Hepatocyte (in vitro differentiated cells): ENCODE results near the gene APPBP2. TPM values are rescaled to one million over a fixed set of nuclear protein-coding genes. Genes with fewer than 3 reads are reported as not detected.
A peak's percentile ranks its signal among the peaks of the same experiment; 100 is the strongest.

Experiments used
- DNase-seq: peaks from one replicate; pipeline ENCODE4 v3.0.0-alpha.2; 2016; ENCODE audit warnings: low spot score
- H2AFZ ChIP-seq: fragments of 200-600 bp; sonication (generic); 2 replicates; pipeline ENCODE4 v1.6.0; 2016; ENCODE audit warnings: antibody characterized with exemption, mild to moderate bottlenecking
- H3K27ac ChIP-seq: fragments of 200-600 bp; sonication (generic); 2 replicates; pipeline ENCODE4 v1.5.1; 2016; ENCODE audit warnings: mild to moderate bottlenecking
- H3K27me3 ChIP-seq: fragments of 200-600 bp; sonication (generic); 2 replicates; pipeline ENCODE4 v1.6.1; 2016
- H3K36me3 ChIP-seq: fragments of 200-600 bp; sonication (generic); replicated peaks from 2 replicates; pipeline ENCODE4 v1.5.1; 2016; ENCODE audit warnings: low read depth; ENCODE audit not compliant: insufficient read depth
- H3K4me1 ChIP-seq: fragments of 200-600 bp; sonication (generic); 2 replicates; pipeline ENCODE4 v1.5.1; 2016; ENCODE audit warnings: mild to moderate bottlenecking, moderate library complexity; ENCODE audit not compliant: insufficient read depth
- H3K4me2 ChIP-seq: fragments of 200-600 bp; sonication (generic); 2 replicates; pipeline ENCODE4 v1.6.0; 2016
- H3K4me3 ChIP-seq: fragments of 200-600 bp; sonication (generic); 2 replicates; pipeline ENCODE4 v1.5.1; 2016; ENCODE audit warnings: mild to moderate bottlenecking
- H3K79me2 ChIP-seq: fragments of 200-600 bp; sonication (generic); 2 replicates; pipeline ENCODE4 v1.6.0; 2017; ENCODE audit warnings: mild to moderate bottlenecking
- H3K9me2 ChIP-seq: fragments of 200-600 bp; sonication (generic); replicated peaks from 2 replicates; pipeline ENCODE4 v1.6.0; 2017; ENCODE audit warnings: mild to moderate bottlenecking; ENCODE audit not compliant: insufficient read depth
- H3K9me3 ChIP-seq: fragments of 200-600 bp; sonication (generic); 2 replicates; pipeline ENCODE4 v1.5.1; 2016; ENCODE audit warnings: low read depth, mild to moderate bottlenecking
- H4K20me1 ChIP-seq: fragments of 200-600 bp; sonication (generic); 2 replicates; pipeline ENCODE4 v1.6.0; 2016; ENCODE audit warnings: mild to moderate bottlenecking; ENCODE audit not compliant: insufficient read depth, poor library complexity, severe bottlenecking
- CTCF ChIP-seq: fragments of 200-600 bp; sonication (generic); IDR thresholded peaks from 2 replicates; pipeline ENCODE4 v1.5.1; 2016; ENCODE audit warnings: antibody characterized with exemption, mild to moderate bottlenecking; ENCODE audit not compliant: poor library complexity
- EZH2 ChIP-seq: fragments of 200-600 bp; sonication (generic); IDR thresholded peaks from 2 replicates; pipeline ENCODE4 v1.6.1; 2016; ENCODE audit warnings: antibody characterized with exemption, mild to moderate bottlenecking, borderline replicate concordance
- EZH2phosphoT487 ChIP-seq: fragments of 200-600 bp; sonication (generic); IDR thresholded peaks from one replicate; pipeline ENCODE4 v1.6.1; 2018; ENCODE audit warnings: antibody characterized with exemption, mild to moderate bottlenecking, low read depth, moderate library complexity; ENCODE audit not compliant: unreplicated experiment, severe bottlenecking
- WGBS: methylation state at CpG from one replicate; pipeline ENCODE4 v1.1.6; 2016; ENCODE audit warnings: low lambda C conversion rate; ENCODE audit errors: missing lambda C conversion rate; 5-methylcytosine and 5-hydroxymethylcytosine counted together
- polyA plus RNA-seq: library from polyadenylated mRNA; unstranded; fragments of >200 nt; fragmentation: Nextera tagmentation; extraction: Ambion mirVana; gene quantifications from 2 replicates; pipeline ENCODE4 v1.2.1, GENCODE V29; 2016
- total RNA-seq: library from RNA; depleted of rRNA; stranded (reverse); fragments of >200 nt; gene quantifications from 2 replicates; pipeline ENCODE4 v1.2.3, GENCODE V29; 2014

APPBP2 gene
- total and polyA plus RNA-seq, 2 experiments from 2014 or later, result 37.2 to 42.0 TPM

- Histone ChIP-seq H3K4me1 (no peaks in the 10 kb centered on the region), H3K27ac (no peak overlapping the region), H3K4me3 (no peak overlapping the region), H2AFZ (no peak overlapping the region), H3K9me2 (no peaks in the 10 kb centered on the region), H3K9me3 (no peaks in the 10 kb centered on the region), H4K20me1 (peaks cover 86% of the 10 kb centered on the region), H3K79me2 (peaks cover 98% of the 10 kb centered on the region), H3K36me3 (no peaks in the 10 kb centered on the region), H3K27me3 (no peaks in the 10 kb centered on the region), H3K4me2 (no peak overlapping the region)
- 95% methylated on average over 1 of the region's 1 CpG for WGBS
- TF ChIP-seq EZH2phosphoT487, result no peak
- no peak for TF ChIP-seq CTCF
- TF ChIP-seq EZH2, result no peak
- no peak for DNase-seq
Measured at GRCh38 chr17:60508384-60508980, 17.6 kb downstream of the APPBP2 start.

- Histone ChIP-seq H3K27ac (peak overlapping the region; percentile 5), H3K4me2 (no peak overlapping the region), H3K36me3 (no peaks in the 10 kb centered on the region), H3K9me3 (no peaks in the 10 kb centered on the region), H2AFZ (no peak overlapping the region), H3K4me3 (no peak overlapping the region), H4K20me1 (peaks cover 91% of the 10 kb centered on the region), H3K79me2 (peaks cover 100% of the 10 kb centered on the region), H3K27me3 (no peaks in the 10 kb centered on the region), H3K9me2 (no peaks in the 10 kb centered on the region), H3K4me1 (no peaks in the 10 kb centered on the region)
- 100% methylated on average over 1 of the region's 1 CpG for WGBS
- TF ChIP-seq EZH2, result no peak
- no peak for TF ChIP-seq EZH2phosphoT487
- no peak for TF ChIP-seq CTCF
- DNase-seq, result peak; percentile 9
Measured at GRCh38 chr17:60506312-60506711, 19.7 kb downstream of the APPBP2 start.

GRCh38 chr17:60502145-60502544 lies 23.9 kb downstream of the APPBP2 start:
- Histone ChIP-seq H3K4me1 (no peaks in the 10 kb centered on the region), H4K20me1 (peaks cover 66% of the 10 kb centered on the region), H3K79me2 (peaks cover 95% of the 10 kb centered on the region), H3K27ac (no peak overlapping the region), H3K9me2 (no peaks in the 10 kb centered on the region), H3K27me3 (no peaks in the 10 kb centered on the region), H2AFZ (no peak overlapping the region), H3K4me3 (no peak overlapping the region), H3K4me2 (no peak overlapping the region), H3K36me3 (no peaks in the 10 kb centered on the region), H3K9me3 (no peaks in the 10 kb centered on the region)
- 93% methylated on average over 4 of the region's 4 CpGs for WGBS
- TF ChIP-seq EZH2 (no peak), EZH2phosphoT487 (no peak), CTCF (no peak)
- no peak for DNase-seq
